SJCRH30 (cell line): Measurements from ENCODE around the gene HTR1B. TPM values are rescaled to one million over a fixed set of nuclear protein-coding genes. Genes with fewer than 3 reads are reported as not detected.

ENCODE experiments used
- DNase-seq, 2 experiments: peaks; one replicate each; pipeline ENCODE4 v3.0.0-alpha.2; 2015 to 2020
- H3K27ac ChIP-seq: fragments of 250-450 bp; sonication (Bioruptor Pico); 2 replicates; pipeline ENCODE4 v1.5.1; 2020; ENCODE audit warnings: mild to moderate bottlenecking, moderate library complexity
- H3K27me3 ChIP-seq: fragments of 250-450 bp; sonication (Bioruptor Pico); 2 replicates; pipeline ENCODE4 v1.5.1; 2020; ENCODE audit warnings: mild to moderate bottlenecking, moderate library complexity
- H3K36me3 ChIP-seq: fragments of 250-450 bp; sonication (Bioruptor Pico); 2 replicates; pipeline ENCODE4 v1.5.1; 2020; ENCODE audit warnings: mild to moderate bottlenecking, moderate library complexity
- H3K4me1 ChIP-seq: fragments of 250-450 bp; sonication (Bioruptor Pico); 2 replicates; pipeline ENCODE4 v1.5.1; 2020; ENCODE audit warnings: mild to moderate bottlenecking, moderate library complexity
- H3K4me3 ChIP-seq: fragments of 250-450 bp; sonication (Bioruptor Pico); 2 replicates; pipeline ENCODE4 v1.5.1; 2020; ENCODE audit warnings: mild to moderate bottlenecking, moderate library complexity
- H3K9me3 ChIP-seq: fragments of 250-450 bp; sonication (Bioruptor Pico); replicated peaks from 2 replicates; pipeline ENCODE4 v1.5.1; 2020; ENCODE audit warnings: mild to moderate bottlenecking, moderate library complexity
- total RNA-seq: library from RNA; depleted of rRNA; stranded (reverse); fragments of >200 nt; shearing (Covaris generic); gene quantifications from 2 replicates; pipeline ENCODE4 v1.2.3, GENCODE V29; 2014

The HTR1B gene
- total RNA-seq, 1 experiment from 2014 or later: not detected

DNA sequence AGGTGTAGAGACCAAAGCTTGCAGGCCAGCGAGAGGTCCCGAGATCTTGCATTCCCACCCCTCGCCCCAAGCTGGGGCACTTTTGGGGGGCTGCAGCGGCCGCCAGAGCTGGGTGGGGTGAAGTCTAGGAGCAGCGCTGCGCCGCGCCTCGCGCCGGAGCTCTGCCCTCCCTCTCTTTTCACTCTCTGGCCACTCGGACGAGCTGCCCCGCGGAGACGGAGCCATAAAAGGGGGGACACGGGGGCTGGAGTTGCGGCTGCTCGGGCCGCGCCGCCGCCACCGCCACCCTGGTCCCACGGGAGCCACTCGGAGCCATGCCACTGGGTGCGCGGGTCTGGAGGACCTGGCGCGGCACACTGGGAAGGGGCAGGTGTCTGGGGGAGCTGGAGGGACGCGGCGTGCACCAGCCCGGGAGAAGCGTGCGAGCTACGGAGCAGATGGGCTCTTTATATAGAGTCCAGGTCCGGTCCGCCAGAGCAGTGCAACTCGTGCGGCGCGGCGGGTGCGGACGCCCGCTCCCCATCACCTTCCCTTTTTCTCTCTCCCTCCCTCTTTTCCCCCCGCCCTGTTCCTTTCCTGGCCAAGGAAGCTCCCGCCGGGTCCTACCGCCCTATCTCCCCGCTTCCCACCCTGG lies 687 bp upstream of the HTR1B start:
- Histone ChIP-seq H3K4me3 (no peak overlapping the region), H3K4me1 (no peaks in the 10 kb centered on the region), H3K27ac (no peak overlapping the region), H3K36me3 (no peaks in the 10 kb centered on the region), H3K27me3 (no peaks in the 10 kb centered on the region), H3K9me3 (no peaks in the 10 kb centered on the region)
- DNase-seq: no peak

DNA sequence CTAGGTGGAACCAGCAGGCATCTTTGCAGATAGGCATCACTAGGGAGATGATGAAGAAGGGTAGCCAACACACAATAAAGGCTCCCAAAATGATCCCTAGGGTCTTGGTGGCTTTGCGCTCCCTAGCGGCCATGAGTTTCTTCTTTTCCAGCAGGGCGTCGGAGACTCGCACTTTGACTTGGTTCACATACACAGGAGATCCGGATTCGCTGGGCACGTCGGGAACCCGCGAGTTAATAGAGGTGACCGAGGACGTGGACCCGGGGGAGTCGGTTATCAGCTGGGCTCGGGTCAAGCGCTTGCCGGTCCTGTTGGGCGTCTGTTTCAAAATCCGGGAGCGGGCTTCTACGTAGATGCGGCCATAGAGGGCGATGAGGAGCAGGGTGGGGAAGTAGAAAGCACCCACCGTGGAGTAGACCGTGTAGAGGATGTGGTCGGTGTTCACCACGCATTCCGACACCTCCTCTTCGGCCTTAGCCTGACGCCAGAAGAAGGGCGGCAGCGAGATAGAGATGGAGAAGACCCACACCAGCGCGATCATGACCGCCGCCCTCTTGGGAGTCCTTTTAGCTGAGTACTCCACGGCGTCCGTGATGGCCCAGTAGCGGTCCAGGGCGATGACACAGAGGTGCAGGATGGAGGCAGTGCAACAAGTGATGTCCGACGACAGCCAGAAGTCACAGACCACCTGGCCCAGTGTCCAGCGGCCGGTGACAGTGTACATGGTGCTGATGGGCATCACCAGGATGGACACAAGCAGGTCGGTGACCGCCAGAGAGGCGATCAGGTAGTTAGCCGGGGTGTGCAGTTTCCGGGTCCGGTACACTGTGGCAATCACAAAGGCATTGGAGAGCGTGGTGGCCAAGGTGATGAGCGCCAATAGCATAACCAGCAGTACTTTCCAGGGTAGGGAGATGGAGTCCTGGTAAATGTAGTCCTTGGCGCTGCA lies 658 bp downstream of the HTR1B start:
- Histone ChIP-seq H3K4me1 (no peaks in the 10 kb centered on the region), H3K36me3 (no peaks in the 10 kb centered on the region), H3K27ac (no peak overlapping the region), H3K4me3 (no peak overlapping the region), H3K27me3 (no peaks in the 10 kb centered on the region), H3K9me3 (no peaks in the 10 kb centered on the region)
- DNase-seq: no peak

- no peaks in the 10 kb centered on the region for H3K9me3 ChIP-seq
- no peaks in the 10 kb centered on the region for H3K27me3 ChIP-seq
- peaks cover 4% of the 10 kb centered on the region for H3K4me1 ChIP-seq
- no peak overlapping the region for H3K4me3 ChIP-seq
- DNase-seq: no peak
- no peak overlapping the region for H3K27ac ChIP-seq
- no peaks in the 10 kb centered on the region for H3K36me3 ChIP-seq
Observed at GRCh38 chr6:77461796-77462195, 1.5 kb downstream of the HTR1B start.

DNA sequence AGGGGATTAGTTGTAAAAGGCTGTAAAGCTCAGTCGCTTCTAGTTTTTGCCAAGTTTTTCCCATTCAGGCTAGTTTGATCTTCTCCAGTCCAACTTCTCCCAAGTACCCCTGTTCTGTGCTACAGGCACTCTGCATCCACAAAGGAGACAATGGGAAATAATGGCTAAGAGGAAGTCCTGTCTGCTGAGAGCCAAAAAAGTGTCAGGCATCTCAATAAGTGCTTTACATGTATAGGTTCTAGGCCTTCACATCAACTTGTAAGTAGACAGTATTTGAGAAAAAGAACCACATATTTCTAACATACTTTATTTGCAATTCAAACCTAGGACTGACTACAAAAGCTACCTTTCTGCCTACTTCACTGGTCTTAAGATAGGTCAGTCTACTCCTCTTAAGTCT lies 4.9 kb downstream of the HTR1B start:
- Histone ChIP-seq H3K27ac (no peak overlapping the region), H3K9me3 (no peaks in the 10 kb centered on the region), H3K4me3 (no peak overlapping the region), H3K27me3 (no peaks in the 10 kb centered on the region), H3K4me1 (peaks cover 10% of the 10 kb centered on the region), H3K36me3 (no peaks in the 10 kb centered on the region)
- DNase-seq: no peak

GRCh38 chr6:77457720-77458349 lies 5.5 kb downstream of the HTR1B start:
- H3K27ac ChIP-seq: no peak overlapping the region
- no peaks in the 10 kb centered on the region for H3K9me3 ChIP-seq
- H3K36me3 ChIP-seq: no peaks in the 10 kb centered on the region
- peak; percentile 75 to 87 for DNase-seq
- no peak overlapping the region for H3K4me3 ChIP-seq
- no peaks in the 10 kb centered on the region for H3K27me3 ChIP-seq
- peaks cover 10% of the 10 kb centered on the region for H3K4me1 ChIP-seq

DNA sequence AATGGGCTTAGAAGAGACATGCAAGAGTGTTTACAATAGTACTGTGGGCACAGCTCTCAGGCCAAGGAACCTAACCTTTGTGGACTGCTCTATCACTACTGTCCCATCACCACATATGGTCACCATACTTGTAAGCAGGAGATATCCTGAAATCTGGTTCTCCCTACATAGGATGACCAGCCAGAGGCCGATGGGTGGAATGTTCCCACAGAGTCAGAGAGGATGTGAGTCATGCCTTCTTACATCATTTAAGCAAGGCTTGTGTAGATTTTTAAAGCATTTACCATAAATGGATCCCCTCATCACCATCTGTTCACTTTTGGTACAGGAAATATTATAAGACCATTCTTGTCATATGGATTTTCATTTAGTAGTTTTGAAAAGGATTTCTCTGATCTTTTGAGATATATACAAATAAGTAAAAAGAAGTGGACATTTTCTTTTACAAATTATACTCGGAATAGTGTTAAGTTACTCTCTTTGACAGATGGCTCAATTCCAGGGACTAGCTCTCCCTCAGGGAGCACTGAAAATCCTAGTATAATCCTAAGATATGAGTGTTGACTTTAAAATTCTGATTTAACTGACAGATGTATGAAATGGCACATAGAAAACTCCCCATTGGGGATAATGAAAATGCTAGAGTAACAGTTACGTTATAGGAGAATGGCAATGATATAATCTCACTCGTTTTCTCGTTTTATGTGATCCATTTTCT lies 6.6 kb downstream of the HTR1B start:
- no peaks in the 10 kb centered on the region for H3K36me3 ChIP-seq
- no peak overlapping the region for H3K4me3 ChIP-seq
- no peaks in the 10 kb centered on the region for H3K27me3 ChIP-seq
- peaks cover 10% of the 10 kb centered on the region for H3K4me1 ChIP-seq
- H3K27ac ChIP-seq: peak overlapping the region; percentile 29
- peak; percentile 39 to 63 for DNase-seq
- H3K9me3 ChIP-seq: no peaks in the 10 kb centered on the region

DNA sequence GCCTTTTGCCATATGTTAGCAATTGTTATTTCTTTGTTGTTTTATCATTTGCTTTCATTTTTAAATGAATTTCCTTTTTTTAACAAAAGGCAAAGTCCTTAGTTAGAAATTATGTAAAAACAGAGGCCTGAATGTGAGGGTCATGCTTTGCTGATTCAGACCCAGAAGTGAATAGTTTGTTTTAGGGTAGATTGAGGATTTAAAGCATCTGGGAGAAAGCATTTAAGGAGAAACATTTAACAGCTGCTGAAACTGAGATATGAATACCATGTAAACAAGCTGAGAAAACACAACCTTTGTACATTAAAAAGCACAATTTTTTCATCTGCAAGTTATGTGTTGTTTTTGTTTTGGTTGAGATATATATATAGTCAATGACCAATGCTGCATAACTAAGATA lies 8.0 kb downstream of the HTR1B start:
- no peak for DNase-seq
- Histone ChIP-seq H3K4me3 (no peak overlapping the region), H3K27ac (no peak overlapping the region)

GRCh38 chr6:77454386-77454785 lies 8.9 kb downstream of the HTR1B start:
- H3K36me3 ChIP-seq: no peaks in the 10 kb centered on the region
- no peaks in the 10 kb centered on the region for H3K9me3 ChIP-seq
- no peak for DNase-seq
- H3K4me1 ChIP-seq: peaks cover 10% of the 10 kb centered on the region
- no peak overlapping the region for H3K27ac ChIP-seq
- no peak overlapping the region for H3K4me3 ChIP-seq
- no peaks in the 10 kb centered on the region for H3K27me3 ChIP-seq

More for the DNA sequence above, 8.0 kb downstream of the HTR1B start:
- Histone ChIP-seq H3K4me1 (peaks cover 10% of the 10 kb centered on the region), H3K27me3 (no peaks in the 10 kb centered on the region), H3K9me3 (no peaks in the 10 kb centered on the region), H3K36me3 (no peaks in the 10 kb centered on the region)

- no peak for DNase-seq
- H3K4me3 ChIP-seq: no peak overlapping the region
- H3K4me1 ChIP-seq: peaks cover 3% of the 10 kb centered on the region
- H3K9me3 ChIP-seq: no peaks in the 10 kb centered on the region
- H3K27ac ChIP-seq: no peak overlapping the region
- no peaks in the 10 kb centered on the region for H3K27me3 ChIP-seq
- no peaks in the 10 kb centered on the region for H3K36me3 ChIP-seq
Observed at GRCh38 chr6:77451466-77451865, 11.8 kb downstream of the HTR1B start.

GRCh38 chr6:77450924-77451323 lies 12.4 kb downstream of the HTR1B start:
- Histone ChIP-seq H3K9me3 (no peaks in the 10 kb centered on the region), H3K4me3 (no peak overlapping the region), H3K27me3 (no peaks in the 10 kb centered on the region), H3K27ac (no peak overlapping the region), H3K4me1 (no peaks in the 10 kb centered on the region), H3K36me3 (no peaks in the 10 kb centered on the region)
- DNase-seq: no peak

- DNase-seq: no peak
- H3K36me3 ChIP-seq: no peaks in the 10 kb centered on the region
- H3K27me3 ChIP-seq: no peaks in the 10 kb centered on the region
- H3K9me3 ChIP-seq: no peaks in the 10 kb centered on the region; the same call in 1 of the 2 replicates
- H3K27ac ChIP-seq: no peak overlapping the region
- no peaks in the 10 kb centered on the region for H3K4me1 ChIP-seq
- no peak overlapping the region for H3K4me3 ChIP-seq
Observed at GRCh38 chr6:77448546-77448945, 14.7 kb downstream of the HTR1B start.

DNA sequence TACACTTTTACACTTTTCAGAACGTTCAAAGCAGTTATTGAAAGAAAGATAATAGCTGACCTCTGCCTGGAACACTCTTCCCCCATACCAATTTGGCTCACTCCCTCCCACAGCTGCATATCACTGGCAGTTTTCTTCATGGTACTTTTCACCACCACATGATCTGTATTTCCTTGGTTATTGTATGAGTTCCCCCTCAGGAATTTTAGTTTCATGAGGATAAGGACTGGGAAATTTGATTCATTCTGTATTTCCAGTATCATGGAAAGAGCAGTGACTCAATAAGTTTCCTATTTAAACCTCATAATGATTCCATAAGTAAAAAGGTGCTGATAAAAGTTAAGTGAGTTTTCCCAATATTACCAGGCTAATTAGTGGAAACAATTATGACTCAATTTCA lies 16.0 kb downstream of the HTR1B start:
- H3K9me3 ChIP-seq: no peaks in the 10 kb centered on the region; the same call in 1 of the 2 replicates
- H3K27me3 ChIP-seq: no peaks in the 10 kb centered on the region
- no peaks in the 10 kb centered on the region for H3K36me3 ChIP-seq
- H3K4me1 ChIP-seq: no peaks in the 10 kb centered on the region
- no peak overlapping the region for H3K27ac ChIP-seq
- H3K4me3 ChIP-seq: no peak overlapping the region
- no peak for DNase-seq

GRCh38 chr6:77446249-77446648 lies 17.0 kb downstream of the HTR1B start:
- no peaks in the 10 kb centered on the region; the same call in 1 of the 2 replicates for H3K9me3 ChIP-seq
- no peaks in the 10 kb centered on the region for H3K36me3 ChIP-seq
- no peak overlapping the region for H3K4me3 ChIP-seq
- no peak overlapping the region for H3K27ac ChIP-seq
- no peak for DNase-seq
- no peaks in the 10 kb centered on the region for H3K27me3 ChIP-seq
- no peaks in the 10 kb centered on the region for H3K4me1 ChIP-seq

GRCh38 chr6:77445214-77445613 lies 18.1 kb downstream of the HTR1B start:
- Histone ChIP-seq H3K4me3 (no peak overlapping the region), H3K4me1 (no peaks in the 10 kb centered on the region), H3K9me3 (no peaks in the 10 kb centered on the region; the same call in 1 of the 2 replicates), H3K27me3 (no peaks in the 10 kb centered on the region), H3K36me3 (no peaks in the 10 kb centered on the region), H3K27ac (no peak overlapping the region)
- no peak for DNase-seq
